GM19239 (cell line): Measurements from ENCODE around the gene FBXO9.

Source experiments
- DNase-seq: peaks from one replicate; pipeline ENCODE4 v3.0.0; 2011; ENCODE audit warnings: low spot score; ENCODE audit not compliant: insufficient read length
- FAIRE-seq: peaks from 2 replicates; lab custom pipeline; 2011; peaks lifted over from hg19 to GRCh38; lab: Jason Lieb, UNC

Gene FBXO9

GRCh38 chr6:53128842-53129241 is 63.6 kb downstream of the FBXO9 start:
- no peak for DNase-seq
- FAIRE-seq: no peak

DNA sequence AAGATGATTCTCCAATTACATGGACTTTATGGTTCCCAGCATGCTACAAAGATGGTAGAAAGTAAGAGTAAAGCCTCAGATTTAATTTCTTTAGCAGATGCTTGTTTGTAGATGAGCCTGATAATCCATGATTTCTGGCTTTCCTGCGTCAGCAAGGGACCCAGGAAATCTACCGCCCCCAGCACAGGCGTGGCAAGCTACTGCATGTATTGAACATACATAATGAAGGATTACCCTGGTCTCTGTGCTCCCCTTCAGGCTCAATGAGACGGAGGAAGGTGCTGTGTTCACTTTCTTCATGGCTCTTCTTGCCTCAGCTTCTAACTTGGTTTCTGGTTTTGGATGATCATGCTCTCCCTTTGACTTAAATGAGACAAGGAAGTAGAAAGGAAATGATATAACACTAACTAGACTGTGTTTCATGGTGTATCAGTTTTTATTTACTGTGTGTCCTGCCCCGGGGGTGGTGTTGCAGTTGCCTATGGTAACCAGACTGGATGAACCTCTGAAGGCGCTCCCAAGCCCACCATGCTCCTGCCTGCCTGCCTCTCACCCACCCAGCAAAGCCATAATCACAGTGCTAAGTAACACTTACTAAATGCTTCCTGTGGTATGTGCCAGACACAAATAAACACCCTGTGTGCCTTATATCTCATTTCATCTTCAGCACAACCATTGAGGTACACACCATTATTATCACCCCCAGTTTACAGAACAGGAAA is 65.5 kb downstream of the FBXO9 start:
- DNase-seq (no peak), FAIRE-seq (no peak)

DNA sequence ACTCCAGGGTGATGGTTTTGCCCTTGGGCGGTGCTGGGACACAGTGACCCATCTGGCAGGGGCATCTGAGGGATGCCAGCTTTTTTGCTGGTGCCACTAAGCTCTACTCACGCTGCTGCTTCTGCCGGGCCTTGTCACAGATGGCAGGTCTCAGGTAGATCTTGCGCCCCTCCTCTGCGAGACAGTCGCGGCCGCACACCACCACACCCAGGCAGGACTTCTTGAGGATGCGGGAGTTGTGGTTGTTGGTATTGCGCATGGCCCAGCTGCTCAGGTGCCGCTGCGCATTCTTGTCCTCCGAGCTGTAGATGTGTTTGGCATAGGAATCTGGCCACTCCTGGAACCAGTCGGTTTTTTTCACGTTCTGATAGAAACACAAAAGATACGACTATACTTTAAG is 68.8 kb downstream of the FBXO9 start:
- no peak for DNase-seq
- FAIRE-seq: no peak

- DNase-seq (no peak), FAIRE-seq (no peak)
These were observed 69.5 kb downstream of the FBXO9 start for GRCh38 chr6:53134601-53135235.

GRCh38 chr6:53136000-53136609 is 70.9 kb downstream of the FBXO9 start:
- FAIRE-seq: no peak
- DNase-seq: no peak

DNA sequence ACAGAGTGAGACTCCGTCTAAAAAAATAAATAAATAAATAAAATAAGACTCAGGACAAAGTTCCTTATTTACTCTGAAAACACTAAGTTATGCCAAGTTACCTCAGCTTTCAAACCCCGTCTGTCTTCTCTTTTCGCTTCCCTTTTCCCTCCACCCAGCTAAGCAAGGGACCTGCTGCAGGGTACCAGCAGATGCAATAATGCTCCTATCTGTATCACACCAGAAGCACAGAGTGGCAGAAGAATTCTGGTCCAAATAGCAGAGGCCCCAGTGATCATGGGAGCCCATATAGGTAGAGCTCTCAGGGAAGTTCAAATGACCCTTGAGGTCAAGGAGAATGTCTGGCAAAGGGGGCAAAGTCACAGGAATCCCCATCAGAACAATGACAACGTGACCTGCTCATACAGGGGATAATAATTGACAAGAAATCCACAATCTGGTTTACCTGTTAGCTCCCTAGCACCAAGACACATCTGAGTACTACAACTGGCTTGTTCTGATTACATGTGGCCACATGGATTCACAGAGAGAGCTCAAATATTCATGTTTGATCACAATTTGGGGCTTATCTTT is 74.7 kb downstream of the FBXO9 start:
- FAIRE-seq (no peak), DNase-seq (no peak)

- no peak for DNase-seq
- FAIRE-seq: no peak
These were observed 77.6 kb downstream of the FBXO9 start for GRCh38 chr6:53142810-53143209.

DNA sequence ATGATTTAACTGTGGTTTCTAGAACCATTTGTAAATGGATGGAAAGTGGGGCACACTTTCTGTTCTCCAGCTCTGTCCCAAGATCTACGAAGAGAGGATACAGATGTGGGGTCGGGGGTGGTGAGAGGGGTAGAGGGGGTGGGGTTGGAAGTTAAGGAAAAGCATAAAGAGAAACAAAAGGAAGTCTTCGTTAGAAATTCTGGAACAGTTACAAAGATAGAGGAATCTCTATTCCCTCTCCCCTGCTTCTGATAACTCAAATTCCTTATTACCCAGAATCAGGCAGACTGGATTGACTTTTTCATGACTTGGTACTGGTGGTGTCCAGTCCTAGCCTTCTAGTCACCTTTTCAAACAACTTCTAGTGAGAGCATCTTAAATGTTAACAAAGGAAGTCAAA is 78.5 kb downstream of the FBXO9 start:
- no peak for FAIRE-seq
- no peak for DNase-seq

GRCh38 chr6:53144802-53145201 is 79.6 kb downstream of the FBXO9 start:
- no peak for FAIRE-seq
- no peak for DNase-seq

DNA sequence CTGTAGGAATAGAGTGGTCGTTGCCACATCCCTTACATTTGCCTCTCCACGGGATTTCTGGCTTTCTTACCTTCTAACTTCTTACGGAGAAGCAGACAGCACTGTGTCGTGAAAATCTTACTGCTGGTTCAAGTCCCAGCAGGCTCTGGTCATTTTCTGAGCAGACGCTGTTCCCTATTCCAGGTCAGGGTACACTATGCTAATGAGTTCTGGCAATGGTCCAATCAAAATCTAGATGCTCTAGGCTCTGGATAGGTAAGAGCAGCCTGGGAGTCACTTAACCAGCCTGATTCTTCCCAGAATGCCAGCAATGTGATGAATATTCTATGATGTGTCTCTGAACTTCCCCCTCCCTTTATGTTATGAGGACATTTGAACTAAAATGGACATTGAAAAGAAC is 83.5 kb downstream of the FBXO9 start, which contains the start of gene GCM1:
Gene GCM1 (minus strand): TSS at position 158 of the 400 bp plus-strand sequence. CDS start 3,209 bp downstream, outside the sequence.
- DNase-seq (no peak), FAIRE-seq (no peak)
